Astrocyte (in vitro differentiated cells and primary cell): ENCODE results near the gene MAPK1IP1L. TPM values are rescaled to one million over a fixed set of nuclear protein-coding genes. Genes with fewer than 3 reads are reported as not detected.

Source experiments
- DNase-seq: peaks from one replicate; pipeline ENCODE4 v3.0.0-alpha.2; 2010; ENCODE audit warnings: low read depth
- FAIRE-seq: peaks from 2 replicates; lab custom pipeline; 2011; peaks lifted over from hg19 to GRCh38; lab: Jason Lieb, UNC
- H2AFZ ChIP-seq: 2 replicates; pipeline ENCODE4 v1.6.0; 2012; ENCODE audit warnings: low read depth, low read length, inconsistent platforms
- H3K27ac ChIP-seq: 2 replicates; pipeline ENCODE4 v1.5.1; 2011; ENCODE audit warnings: low read depth, low read length, inconsistent platforms
- H3K27me3 ChIP-seq: 2 replicates; pipeline ENCODE4 v1.6.0; 2011; ENCODE audit warnings: low read length, inconsistent platforms; ENCODE audit not compliant: insufficient read depth
- H3K36me3 ChIP-seq: 2 replicates; pipeline ENCODE4 v1.5.1; 2011; ENCODE audit warnings: low read length, inconsistent platforms; ENCODE audit not compliant: insufficient read depth
- H3K4me1 ChIP-seq: 2 replicates; pipeline ENCODE4 v1.5.1; 2011; ENCODE audit warnings: low read length, inconsistent platforms; ENCODE audit not compliant: insufficient read depth
- H3K4me2 ChIP-seq: 2 replicates; pipeline ENCODE4 v1.6.0; 2012; ENCODE audit warnings: low read length, inconsistent platforms
- H3K4me3 ChIP-seq: 2 replicates; pipeline ENCODE4 v1.5.1; 2011; ENCODE audit warnings: low read depth, mild to moderate bottlenecking, low read length, inconsistent platforms; ENCODE audit not compliant: insufficient read depth
- H3K79me2 ChIP-seq: 2 replicates; pipeline ENCODE4 v1.6.0; 2012; ENCODE audit warnings: mild to moderate bottlenecking, low read length, inconsistent platforms; ENCODE audit not compliant: insufficient read depth
- H3K9ac ChIP-seq: 2 replicates; pipeline ENCODE4 v1.6.0; 2012; ENCODE audit warnings: mild to moderate bottlenecking, low read length, inconsistent platforms
- H3K9me3 ChIP-seq: 2 replicates; pipeline ENCODE4 v1.5.1; 2012; ENCODE audit warnings: low read depth, mild to moderate bottlenecking, low read length, inconsistent platforms; ENCODE audit not compliant: insufficient read depth
- H4K20me1 ChIP-seq: 2 replicates; pipeline ENCODE4 v1.6.0; 2012; ENCODE audit warnings: low read length, inconsistent platforms; ENCODE audit not compliant: insufficient read depth
- H3K27ac Mint-ChIP-seq: one replicate; pipeline ENCODE4 v1.8.0; 2021; ENCODE audit warnings: mild to moderate bottlenecking, mixed read lengths; ENCODE audit not compliant: unreplicated experiment
- H3K27me3 Mint-ChIP-seq: one replicate; pipeline ENCODE4 v1.8.0; 2021; ENCODE audit warnings: low read depth, mixed read lengths; ENCODE audit not compliant: unreplicated experiment
- H3K36me3 Mint-ChIP-seq: one replicate; pipeline ENCODE4 v1.8.0; 2021; ENCODE audit warnings: low read depth, mixed read lengths; ENCODE audit not compliant: unreplicated experiment
- H3K4me1 Mint-ChIP-seq: one replicate; pipeline ENCODE4 v1.8.0; 2021; ENCODE audit warnings: low read depth, mixed read lengths; ENCODE audit not compliant: unreplicated experiment
- H3K4me3 Mint-ChIP-seq: one replicate; pipeline ENCODE4 v1.8.0; 2021; ENCODE audit warnings: mild to moderate bottlenecking, moderate library complexity, mixed read lengths; ENCODE audit not compliant: unreplicated experiment
- H3K9me3 Mint-ChIP-seq: one replicate; pipeline ENCODE4 v1.8.0; 2021; ENCODE audit warnings: mild to moderate bottlenecking, mixed read lengths; ENCODE audit not compliant: unreplicated experiment
- CTCF ChIP-seq: IDR thresholded peaks from 2 replicates; pipeline ENCODE4 v1.5.1; 2011; ENCODE audit warnings: low read depth, mild to moderate bottlenecking, inconsistent platforms, low read length, moderate library complexity; ENCODE audit not compliant: insufficient read depth
- EZH2 ChIP-seq: IDR thresholded peaks from 2 replicates; pipeline ENCODE4 v1.6.1; 2012; ENCODE audit warnings: mild to moderate bottlenecking, low read length, inconsistent platforms; ENCODE audit not compliant: insufficient read depth
- total RNA-seq: library from RNA; stranded (reverse); gene quantifications from 2 replicates; pipeline ENCODE4 v1.2.1, GENCODE V29; 2021

MAPK1IP1L gene
- total RNA-seq, 1 donor from 2014 or later = 111 TPM

GRCh38 chr14:55066223-55066622, 14.8 kb downstream of the MAPK1IP1L start:
- H3K9ac ChIP-seq = no peak overlapping the region
- no peaks in the 10 kb centered on the region for H3K9me3 ChIP-seq
- no peak overlapping the region for H2AFZ ChIP-seq
- FAIRE-seq = no peak
- peaks cover 31% of the 10 kb centered on the region for H3K36me3 ChIP-seq
- no peak overlapping the region for H3K27ac ChIP-seq
- no peak for TF ChIP-seq EZH2
- no peak for TF ChIP-seq CTCF
- H3K79me2 ChIP-seq = peaks cover 44% of the 10 kb centered on the region
- H4K20me1 ChIP-seq = peaks cover 35% of the 10 kb centered on the region
- no peak overlapping the region for H3K4me3 ChIP-seq
- H3K4me1 ChIP-seq = peaks cover 2% of the 10 kb centered on the region
- H3K36me3 Mint-ChIP-seq = peaks cover 18% of the 10 kb centered on the region
- H3K27me3 Mint-ChIP-seq = no peaks in the 10 kb centered on the region
- peaks cover 11% of the 10 kb centered on the region for H3K4me1 Mint-ChIP-seq
- H3K9me3 Mint-ChIP-seq = no peaks in the 10 kb centered on the region
- no peak overlapping the region for H3K4me2 ChIP-seq
- no peak overlapping the region for H3K4me3 Mint-ChIP-seq
- DNase-seq = no peak
- H3K27ac Mint-ChIP-seq = no peak overlapping the region
- H3K27me3 ChIP-seq = no peaks in the 10 kb centered on the region

GRCh38 chr14:55070981-55071411, 19.5 kb downstream of the MAPK1IP1L start:
- no peaks in the 10 kb centered on the region for H3K27me3 ChIP-seq
- H3K9me3 Mint-ChIP-seq = no peaks in the 10 kb centered on the region
- H3K4me2 ChIP-seq = peak overlapping the region; percentile 70
- no peaks in the 10 kb centered on the region for H3K27me3 Mint-ChIP-seq
- peaks cover 6% of the 10 kb centered on the region for H4K20me1 ChIP-seq
- H3K4me1 Mint-ChIP-seq = peaks cover 43% of the 10 kb centered on the region
- peaks cover 6% of the 10 kb centered on the region for H3K79me2 ChIP-seq
- peak overlapping the region; percentile 78 for H3K9ac ChIP-seq
- DNase-seq (peak; percentile 66), FAIRE-seq (no peak)
- TF ChIP-seq EZH2 (no peak), CTCF (no peak)
- H3K36me3 ChIP-seq = peaks cover 4% of the 10 kb centered on the region
- H3K27ac ChIP-seq = peak overlapping the region; percentile 94
- H3K27ac Mint-ChIP-seq = peak overlapping the region; percentile 43
- H3K4me3 ChIP-seq = no peak overlapping the region
- H3K9me3 ChIP-seq = no peaks in the 10 kb centered on the region
- H3K36me3 Mint-ChIP-seq = peaks cover 10% of the 10 kb centered on the region
- H3K4me1 ChIP-seq = peaks cover 32% of the 10 kb centered on the region
- no peak overlapping the region for H3K4me3 Mint-ChIP-seq
- H2AFZ ChIP-seq = no peak overlapping the region

- H3K4me3 Mint-ChIP-seq = no peak overlapping the region
- no peaks in the 10 kb centered on the region for H3K9me3 Mint-ChIP-seq
- no peaks in the 10 kb centered on the region for H3K79me2 ChIP-seq
- H3K4me1 ChIP-seq = peaks cover 32% of the 10 kb centered on the region
- peaks cover 45% of the 10 kb centered on the region for H3K4me1 Mint-ChIP-seq
- H3K27me3 Mint-ChIP-seq = no peaks in the 10 kb centered on the region
- peak overlapping the region; percentile 70 for H3K4me2 ChIP-seq
- peak overlapping the region; percentile 94 for H3K27ac ChIP-seq
- H3K27me3 ChIP-seq = no peaks in the 10 kb centered on the region
- no peak for TF ChIP-seq EZH2
- no peak for TF ChIP-seq CTCF
- no peaks in the 10 kb centered on the region for H3K9me3 ChIP-seq
- peak; percentile 63 for FAIRE-seq
- no peaks in the 10 kb centered on the region for H4K20me1 ChIP-seq
- DNase-seq = peak; percentile 98
- H3K4me3 ChIP-seq = peak overlapping the region; percentile 27
- no peaks in the 10 kb centered on the region for H3K36me3 ChIP-seq
- H3K36me3 Mint-ChIP-seq = peaks cover 3% of the 10 kb centered on the region
- no peak overlapping the region for H2AFZ ChIP-seq
- peak overlapping the region; percentile 91 for H3K27ac Mint-ChIP-seq
- peak overlapping the region; percentile 78 for H3K9ac ChIP-seq
These were observed 20.6 kb downstream of the MAPK1IP1L start for GRCh38 chr14:55071870-55072640.
